SK-N-SH (cell line): ENCODE measurements around the gene TTC39A. TPM values are rescaled to one million over a fixed set of nuclear protein-coding genes. Genes with fewer than 3 reads are reported as not detected.

ENCODE experiments used
- CTCF ChIA-PET: fragments of 300-600, 350-600 bp; formaldehyde crosslinking; extraction: SDS; loops from one replicate; lab custom pipeline; 2021; lab: Yijun Ruan, JAX
- POLR2A ChIA-PET: fragments of 350-600 bp; sonication (Branson Sonifier 250); formaldehyde crosslinking; extraction: SDS; loops from one replicate; lab custom pipeline; 2020; ENCODE audit warnings: antibody characterized with exemption, inconsistent platforms; lab: Yijun Ruan, JAX
- DNase-seq: peaks from one replicate; pipeline ENCODE4 v3.0.0; 2012
- H2AFZ ChIP-seq: fragments of 200-600 bp; sonication (generic); 2 replicates; pipeline ENCODE4 v1.8.1; 2016; ENCODE audit warnings: antibody characterized with exemption, mild to moderate bottlenecking, low read depth
- H3F3A ChIP-seq: fragments of 200-600 bp; sonication (generic); replicated peaks from 2 replicates; pipeline ENCODE3; 2016; ENCODE audit warnings: antibody characterized with exemption, mild to moderate bottlenecking; ENCODE audit not compliant: insufficient read depth
- H3K27ac ChIP-seq, 2 experiments: fragments of 200-500 bp in 1 of 2; fragments of 200-600 bp in 1 of 2; sonication (Bioruptor generic) in 1 of 2; sonication (generic), shearing (Covaris generic) in 1 of 2; 2 replicates each; pipeline versions ENCODE4 v1.5.1 to v1.6.1; 2014 to 2016; ENCODE audit warnings: low read depth in 2 of 2, inconsistent platforms in 1 of 2, low read length in 1 of 2, mild to moderate bottlenecking in 1 of 2, mixed read lengths in 1 of 2
- H3K27me3 ChIP-seq: fragments of 200-600 bp; sonication (generic), shearing (Covaris generic); 2 replicates; pipeline ENCODE4 v1.6.1; 2016; ENCODE audit warnings: mixed run types; ENCODE audit not compliant: insufficient read depth
- H3K36me3 ChIP-seq, 2 experiments: fragments of 200-500 bp in 1 of 2; fragments of 200-600 bp in 1 of 2; sonication (Bioruptor generic) in 1 of 2; sonication (generic) in 1 of 2; replicated peaks in 1 of 2; 2 replicates each; pipeline versions ENCODE3 to v1.5.1; 2014 to 2016; ENCODE audit warnings: low read length in 1 of 2, mild to moderate bottlenecking in 1 of 2; ENCODE audit not compliant: insufficient read depth in 2 of 2, control insufficient read depth in 1 of 2
- H3K4me1 ChIP-seq, 2 experiments: fragments of 200-500 bp in 1 of 2; fragments of 200-600 bp in 1 of 2; sonication (Bioruptor generic) in 1 of 2; sonication (generic), shearing (Covaris generic) in 1 of 2; 2 replicates each; pipeline versions ENCODE4 v1.5.1 to v1.6.1; 2014 to 2016; ENCODE audit warnings: low read depth in 1 of 2, low read length in 1 of 2, mixed run types in 1 of 2; ENCODE audit not compliant: insufficient read depth in 2 of 2, control insufficient read depth in 1 of 2
- H3K4me2 ChIP-seq: fragments of 200-600 bp; sonication (generic), shearing (Covaris generic); 2 replicates; pipeline ENCODE4 v1.6.1; 2017; ENCODE audit warnings: mixed run types
- H3K4me3 ChIP-seq, 2 experiments: fragments of 200-500 bp in 1 of 2; fragments of 200-600 bp in 1 of 2; sonication (Bioruptor generic) in 1 of 2; sonication (generic), shearing (Covaris generic) in 1 of 2; 2 replicates each; pipeline versions ENCODE4 v1.5.1 to v1.8.1; 2014 to 2016; ENCODE audit warnings: low read depth in 2 of 2, inconsistent platforms in 1 of 2, low read length in 1 of 2, mild to moderate bottlenecking in 1 of 2, mixed read lengths in 1 of 2, moderate library complexity in 1 of 2
- H3K79me2 ChIP-seq: fragments of 200-600 bp; sonication (generic); 2 replicates; pipeline ENCODE4 v1.8.1; 2017; ENCODE audit warnings: mild to moderate bottlenecking; ENCODE audit not compliant: insufficient read depth
- H3K9ac ChIP-seq: fragments of 200-600 bp; sonication (generic); 2 replicates; pipeline ENCODE4 v1.6.1; 2017; ENCODE audit warnings: mixed run types
- H3K9me2 ChIP-seq: fragments of 200-600 bp; sonication (generic); 2 replicates; pipeline ENCODE4 v1.6.1; 2017; ENCODE audit warnings: mixed run types
- H3K9me3 ChIP-seq: fragments of 200-600 bp; sonication (generic); 2 replicates; pipeline ENCODE4 v1.6.1; 2017; ENCODE audit warnings: mixed run types, mild to moderate bottlenecking, moderate library complexity
- H4K20me1 ChIP-seq: fragments of 200-600 bp; sonication (generic); 2 replicates; pipeline ENCODE4 v1.6.1; 2017; ENCODE audit warnings: mild to moderate bottlenecking, mixed run types; ENCODE audit not compliant: insufficient read depth
- CHD2 ChIP-seq: fragments of 150-350 bp; IDR thresholded peaks from 2 replicates; pipeline ENCODE4 v1.6.1; 2018; ENCODE audit warnings: low read length; ENCODE audit not compliant: partially characterized antibody
- CTCF ChIP-seq: fragments of 200-600 bp; sonication (generic); IDR thresholded peaks from 2 replicates; pipeline ENCODE4 v1.6.1; 2017; ENCODE audit warnings: antibody characterized with exemption, mild to moderate bottlenecking, moderate library complexity
- EZH2phosphoT487 ChIP-seq: fragments of 200-600 bp; sonication (generic); IDR thresholded peaks from 2 replicates; pipeline ENCODE4 v1.6.1; 2017; ENCODE audit warnings: low read depth, mixed run types, mild to moderate bottlenecking, antibody characterized with exemption, moderate library complexity, borderline replicate concordance
- FOXJ3 ChIP-seq: sonication (generic); formaldehyde crosslinking; IDR thresholded peaks from 2 replicates; pipeline ENCODE4 v1.5.1; 2020; ENCODE audit warnings: mild to moderate bottlenecking, missing genetic modification reagents
- IRF3 ChIP-seq: fragments of 150-350 bp; IDR thresholded peaks from 2 replicates; pipeline ENCODE4 v1.6.1; 2016; ENCODE audit warnings: mild to moderate bottlenecking, low read depth, low read length
- MAX ChIP-seq: IDR thresholded peaks from 2 replicates; pipeline ENCODE4 v1.4.0; 2012; ENCODE audit warnings: low read depth
- MEF2A ChIP-seq: IDR thresholded peaks from 2 replicates; pipeline ENCODE4 v1.4.0; 2012; ENCODE audit warnings: low read depth, borderline replicate concordance
- RCOR1 ChIP-seq: fragments of 150-350 bp; IDR thresholded peaks from 2 replicates; pipeline ENCODE4 v1.6.1; 2017; ENCODE audit warnings: antibody characterized with exemption, low read length
- REST ChIP-seq: IDR thresholded peaks from 2 replicates; pipeline ENCODE4 v1.6.1; 2012; ENCODE audit warnings: mild to moderate bottlenecking, low read depth, low read length, moderate library complexity
- TCF12 ChIP-seq: IDR thresholded peaks from 2 replicates; pipeline ENCODE4 v1.4.0; 2012
- YY1 ChIP-seq: IDR thresholded peaks from 2 replicates; pipeline ENCODE4 v1.4.0; 2012; ENCODE audit warnings: low read depth, mild to moderate bottlenecking
- WGBS: methylation state at CpG from one replicate; pipeline ENCODE4 v1.1.6; 2017; ENCODE audit warnings: low lambda C conversion rate; 5-methylcytosine and 5-hydroxymethylcytosine counted together
- polyA plus RNA-seq, 3 experiments: library from polyadenylated mRNA; depleted of rRNA; stranded (reverse); fragments of >200 nt; gene quantifications; 2 replicates each; pipeline ENCODE4 v1.2.3, GENCODE V29; 2012
- TF ChIP-seq, protein P1 (sequence below): IDR thresholded peaks from 2 replicates; pipeline ENCODE4 v1.4.0; 2012; ENCODE audit warnings: low read depth, borderline replicate concordance

Gene TTC39A
- polyA plus RNA-seq, 1 of the 3 experiments (the other 2 are of a cell fraction) = 0.97 TPM

- no peaks in the 10 kb centered on the region for H4K20me1 ChIP-seq
- H3K9ac ChIP-seq = no peak overlapping the region
- H2AFZ ChIP-seq = no peak overlapping the region
- no peaks in the 10 kb centered on the region for H3K9me2 ChIP-seq
- H3K4me2 ChIP-seq = no peak overlapping the region
- 89% methylated on average over 7 of the region's 7 CpGs for WGBS
- H3K79me2 ChIP-seq = no peaks in the 10 kb centered on the region
- POLR2A ChIA-PET = no interaction called here
- TF ChIP-seq MAX = no peak
- TF ChIP-seq EZH2phosphoT487 = no peak
- no peak for TF ChIP-seq TCF12
- no peak for TF ChIP-seq REST
- no peak for TF ChIP-seq MEF2A
- TF ChIP-seq, protein P1, sequence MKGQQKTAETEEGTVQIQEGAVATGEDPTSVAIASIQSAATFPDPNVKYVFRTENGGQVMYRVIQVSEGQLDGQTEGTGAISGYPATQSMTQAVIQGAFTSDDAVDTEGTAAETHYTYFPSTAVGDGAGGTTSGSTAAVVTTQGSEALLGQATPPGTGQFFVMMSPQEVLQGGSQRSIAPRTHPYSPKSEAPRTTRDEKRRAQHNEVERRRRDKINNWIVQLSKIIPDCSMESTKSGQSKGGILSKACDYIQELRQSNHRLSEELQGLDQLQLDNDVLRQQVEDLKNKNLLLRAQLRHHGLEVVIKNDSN = no peak
- TF ChIP-seq RCOR1 = no peak
- no peak for TF ChIP-seq YY1
- no peak for TF ChIP-seq CHD2
- TF ChIP-seq FOXJ3 (CRISPR knock-in tag) = no peak
- TF ChIP-seq IRF3 = no peak
- no peak for TF ChIP-seq CTCF
- H3K9me3 ChIP-seq = no peaks in the 10 kb centered on the region
- no peak for DNase-seq
- H3K4me1 ChIP-seq = peaks cover 0 to 12% of the 10 kb centered on the region in 2 experiments; a peak in 1 of 4 replicates
- no peaks in the 10 kb centered on the region for H3K27me3 ChIP-seq
- H3K36me3 ChIP-seq = no peaks in the 10 kb centered on the region
- H3K27ac ChIP-seq = no peak overlapping the region
- CTCF ChIA-PET = no interaction called here
- H3K4me3 ChIP-seq = no peak overlapping the region
- H3F3A ChIP-seq = no peaks in the 10 kb centered on the region
These were observed 5.9 kb downstream of the TTC39A start for GRCh38 chr1:51324251-51325010.
